A673 (cell line): ENCODE data around the gene ETV1. TPM values are rescaled to one million over a fixed set of nuclear protein-coding genes. Genes with fewer than 3 reads are reported as not detected.

ENCODE experiments used
- BruUV-seq: library from RNA; stranded (reverse); fragments of 400-500 nt; replicated peaks from 2 replicates; lab custom pipeline; 2021; lab: Mats Ljungman, UMichigan
- CTCF ChIA-PET: fragments of 300-600 bp; sonication (Branson Sonifier 250); formaldehyde crosslinking; loops from one replicate; lab custom pipeline; 2022; ENCODE audit warnings: antibody characterized with exemption; lab: Charles Lee
- POLR2A ChIA-PET: fragments of 300-600 bp; sonication (Branson Sonifier 250); formaldehyde crosslinking; loops from one replicate; lab custom pipeline; 2022; ENCODE audit warnings: antibody characterized with exemption; ENCODE audit not compliant: low non-redundant PET; lab: Charles Lee
- DNase-seq: peaks from one replicate; pipeline ENCODE4 v3.0.0-alpha.2; 2015; ENCODE audit warnings: low spot score
- H3K27ac ChIP-seq: fragments of 200-600 bp; sonication (generic); 2 replicates; pipeline ENCODE4 v1.5.1; 2016; ENCODE audit warnings: mixed run types, low read depth, mild to moderate bottlenecking, mixed read lengths, antibody characterized with exemption, low read length; ENCODE audit not compliant: poor library complexity, severe bottlenecking
- H3K27me3 ChIP-seq: fragments of 200-600 bp; sonication (generic); replicated peaks from 2 replicates; pipeline ENCODE4 v1.6.1; 2017; ENCODE audit warnings: mixed run types, low read depth, mild to moderate bottlenecking, mixed read lengths, antibody characterized with exemption, low read length; ENCODE audit not compliant: insufficient read depth, poor library complexity
- H3K36me3 ChIP-seq: fragments of 200-600 bp; sonication (generic); 2 replicates; pipeline ENCODE4 v1.6.1; 2016; ENCODE audit warnings: mixed run types, mild to moderate bottlenecking, mixed read lengths, antibody characterized with exemption, low read length; ENCODE audit not compliant: insufficient read depth, poor library complexity, severe bottlenecking
- H3K4me1 ChIP-seq: fragments of 200-600 bp; sonication (generic); 2 replicates; pipeline ENCODE4 v1.6.1; 2017; ENCODE audit warnings: mixed run types, mild to moderate bottlenecking, mixed read lengths, antibody characterized with exemption, low read length; ENCODE audit not compliant: insufficient read depth, poor library complexity, severe bottlenecking
- H3K4me3 ChIP-seq: fragments of 200-600 bp; sonication (generic); 2 replicates; pipeline ENCODE4 v1.5.1; 2016; ENCODE audit warnings: low read depth, mixed run types, mild to moderate bottlenecking, mixed read lengths, low read length; ENCODE audit not compliant: poor library complexity, severe bottlenecking
- H3K9me3 ChIP-seq: fragments of 200-600 bp; sonication (generic); 2 replicates; pipeline ENCODE4 v1.6.1; 2016; ENCODE audit warnings: mixed run types, low read depth, mild to moderate bottlenecking, mixed read lengths, antibody characterized with exemption, low read length; ENCODE audit not compliant: poor library complexity, severe bottlenecking
- EZH2 ChIP-seq: fragments of 200-600 bp; sonication (generic); IDR thresholded peaks from 2 replicates; pipeline ENCODE4 v1.6.1; 2017; ENCODE audit warnings: borderline replicate concordance, low read depth, mild to moderate bottlenecking, mixed read lengths, antibody characterized with exemption, low read length; ENCODE audit not compliant: poor library complexity, severe bottlenecking
- intact Hi-C: fragments of 100-400 bp; cut with micrococcal nuclease; formaldehyde crosslinking; loops from one replicate; pipeline ENCODE4 v1.10.0; 2022; ENCODE audit not compliant: unreplicated experiment
- total RNA-seq: library from RNA; stranded (reverse); gene quantifications from 2 replicates; pipeline ENCODE4 v1.2.3, GENCODE V29; 2021
- TF ChIP-seq, protein P1 (sequence below): fragments of 300-800, 200-600 bp; sonication (generic); conservative IDR thresholded peaks from 2 replicates; pipeline ENCODE4 v1.5.1; 2017; ENCODE audit warnings: low read depth, mild to moderate bottlenecking, antibody characterized with exemption, low read length, moderate library complexity, mixed read lengths

ETV1 gene
- total RNA-seq, 1 experiment from 2014 or later: 84.1 TPM

- Histone ChIP-seq H3K4me3 (peak overlapping the region; percentile 14), H3K27me3 (no peaks in the 10 kb centered on the region), H3K27ac (peak overlapping the region; percentile 93), H3K36me3 (no peaks in the 10 kb centered on the region), H3K4me1 (peaks cover 46% of the 10 kb centered on the region), H3K9me3 (no peaks in the 10 kb centered on the region)
- ChIA-PET CTCF (interaction anchor here (0.6 to 0.9 kb wide), 2 partner anchors 169 to 841 kb away, joined by 3 to 4 read pairs; no protein-coding TSS in a partner anchor), POLR2A (interaction anchor here (0.7 kb wide), 1 partner anchor 64 kb away, joined by 6 read pairs; no protein-coding TSS in a partner anchor)
- DNase-seq: peak; percentile 98
- no TSS peak for BruUV-seq
- intact Hi-C loops: loop anchor here (2.0 to 5.0 kb wide), 5 partner anchors 59 to 837 kb away; partner anchors contain the start of gene ETV1
- no peak for TF ChIP-seq EZH2
Measured at GRCh38 chr7:13850185-13850752, 139.2 kb downstream of the ETV1 start.

GRCh38 chr7:13849163-13849892 lies 140.1 kb downstream of the ETV1 start:
- peak overlapping the region; percentile 93 for H3K27ac ChIP-seq
- intact Hi-C loops: loop anchor here (10.0 kb wide), 1 partner anchor 565 kb away; no protein-coding TSS in a partner anchor
- H3K4me3 ChIP-seq: no peak overlapping the region
- DNase-seq: peak; percentile 82
- no TSS peak for BruUV-seq
- H3K9me3 ChIP-seq: no peaks in the 10 kb centered on the region
- peaks cover 49% of the 10 kb centered on the region for H3K4me1 ChIP-seq
- ChIA-PET POLR2A (interaction anchor here (0.6 kb wide), 1 partner anchor 375 kb away, joined by 4 read pairs; no protein-coding TSS in a partner anchor), CTCF (interaction anchor here (0.7 to 0.9 kb wide), 2 partner anchors 354 to 842 kb away, joined by 3 read pairs; no protein-coding TSS in a partner anchor)
- H3K36me3 ChIP-seq: no peaks in the 10 kb centered on the region
- TF ChIP-seq, protein P1, sequence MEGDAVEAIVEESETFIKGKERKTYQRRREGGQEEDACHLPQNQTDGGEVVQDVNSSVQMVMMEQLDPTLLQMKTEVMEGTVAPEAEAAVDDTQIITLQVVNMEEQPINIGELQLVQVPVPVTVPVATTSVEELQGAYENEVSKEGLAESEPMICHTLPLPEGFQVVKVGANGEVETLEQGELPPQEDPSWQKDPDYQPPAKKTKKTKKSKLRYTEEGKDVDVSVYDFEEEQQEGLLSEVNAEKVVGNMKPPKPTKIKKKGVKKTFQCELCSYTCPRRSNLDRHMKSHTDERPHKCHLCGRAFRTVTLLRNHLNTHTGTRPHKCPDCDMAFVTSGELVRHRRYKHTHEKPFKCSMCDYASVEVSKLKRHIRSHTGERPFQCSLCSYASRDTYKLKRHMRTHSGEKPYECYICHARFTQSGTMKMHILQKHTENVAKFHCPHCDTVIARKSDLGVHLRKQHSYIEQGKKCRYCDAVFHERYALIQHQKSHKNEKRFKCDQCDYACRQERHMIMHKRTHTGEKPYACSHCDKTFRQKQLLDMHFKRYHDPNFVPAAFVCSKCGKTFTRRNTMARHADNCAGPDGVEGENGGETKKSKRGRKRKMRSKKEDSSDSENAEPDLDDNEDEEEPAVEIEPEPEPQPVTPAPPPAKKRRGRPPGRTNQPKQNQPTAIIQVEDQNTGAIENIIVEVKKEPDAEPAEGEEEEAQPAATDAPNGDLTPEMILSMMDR: no peak
- no peak for TF ChIP-seq EZH2
- H3K27me3 ChIP-seq: no peaks in the 10 kb centered on the region

GRCh38 chr7:13848681-13849131 lies 140.8 kb downstream of the ETV1 start:
- Histone ChIP-seq H3K9me3 (no peaks in the 10 kb centered on the region), H3K36me3 (no peaks in the 10 kb centered on the region), H3K4me1 (peaks cover 49% of the 10 kb centered on the region), H3K4me3 (no peak overlapping the region), H3K27me3 (no peaks in the 10 kb centered on the region), H3K27ac (peak overlapping the region; percentile 93)
- ChIA-PET CTCF (interaction anchor here (0.7 kb wide), 1 partner anchor 353 kb away, joined by 3 read pairs; no protein-coding TSS in a partner anchor), POLR2A (no interaction called here)
- no TSS peak for BruUV-seq
- intact Hi-C loops: loop anchor here (10.0 kb wide), 1 partner anchor 564 kb away; no protein-coding TSS in a partner anchor
- DNase-seq: no peak
- TF ChIP-seq, protein P1: no peak
- no peak for TF ChIP-seq EZH2
